WTC11 (cell line): ENCODE results near the gene TBL1X. TPM values are rescaled to one million over a fixed set of nuclear protein-coding genes. Genes with fewer than 3 reads are reported as not detected.

Experiments
- ATAC-seq: fragments of 200-7000 bp; cut with Tn5 transposase; 2 replicates; pipeline ENCODE4 v1.10.0; 2021; ENCODE audit warnings: mild to moderate bottlenecking, moderate library complexity
- CTCF ChIA-PET: fragments of 300-600 bp; sonication (Branson Sonifier 250); formaldehyde crosslinking; loops from one replicate; lab custom pipeline; 2021; ENCODE audit warnings: antibody characterized with exemption; lab: Charles Lee
- POLR2A ChIA-PET: fragments of 350-600 bp; sonication (Branson Sonifier 250); formaldehyde crosslinking; loops from one replicate; lab custom pipeline; 2021; ENCODE audit warnings: antibody characterized with exemption; lab: Charles Lee
- DNase-seq: peaks from one replicate; pipeline ENCODE4 v3.0.0; 2021; ENCODE audit warnings: low spot score
- H3K27ac Mint-ChIP-seq: 2 replicates; pipeline ENCODE4 v1.8.0; 2021; ENCODE audit warnings: mixed read lengths
- H3K27me3 Mint-ChIP-seq: 2 replicates; pipeline ENCODE4 v1.8.0; 2021; ENCODE audit warnings: low read depth, mild to moderate bottlenecking, moderate library complexity, mixed read lengths
- H3K36me3 Mint-ChIP-seq: 2 replicates; pipeline ENCODE4 v1.8.0; 2021; ENCODE audit warnings: mixed read lengths
- H3K4me1 Mint-ChIP-seq: 2 replicates; pipeline ENCODE4 v1.8.0; 2022; ENCODE audit warnings: mixed read lengths
- H3K4me3 Mint-ChIP-seq: 2 replicates; pipeline ENCODE4 v1.8.0; 2021; ENCODE audit warnings: mild to moderate bottlenecking, moderate library complexity, mixed read lengths
- H3K9me3 Mint-ChIP-seq: 2 replicates; pipeline ENCODE4 v1.8.0; 2021; ENCODE audit warnings: mixed read lengths
- CREM ChIP-seq: sonication (generic); formaldehyde crosslinking; IDR thresholded peaks from 2 replicates; pipeline ENCODE4 v1.8.1; 2022; ENCODE audit warnings: mild to moderate bottlenecking, missing genetic modification reagents, moderate library complexity
- ETV6 ChIP-seq: sonication (generic); formaldehyde crosslinking; IDR thresholded peaks from 2 replicates; pipeline ENCODE4 v1.8.1; 2022; ENCODE audit warnings: mild to moderate bottlenecking, missing genetic modification reagents
- FOXJ3 ChIP-seq: sonication (generic); formaldehyde crosslinking; IDR thresholded peaks from 2 replicates; pipeline ENCODE4 v1.9.0; 2021; ENCODE audit warnings: missing genetic modification reagents, mild to moderate bottlenecking, borderline replicate concordance
- FOXK1 ChIP-seq: sonication (generic); formaldehyde crosslinking; IDR thresholded peaks from 2 replicates; pipeline ENCODE4 v1.8.0; 2022; ENCODE audit warnings: mild to moderate bottlenecking, moderate library complexity, missing genetic modification reagents
- JUN ChIP-seq: sonication (generic); formaldehyde crosslinking; IDR thresholded peaks from 2 replicates; pipeline ENCODE4 v1.8.0; 2023; ENCODE audit warnings: mild to moderate bottlenecking, missing genetic modification reagents
- NR3C1 ChIP-seq: sonication (generic); formaldehyde crosslinking; conservative IDR thresholded peaks from 2 replicates; pipeline ENCODE4 v1.8.1; 2023; ENCODE audit warnings: low read depth, mild to moderate bottlenecking, missing genetic modification reagents
- RELA ChIP-seq: sonication (generic); formaldehyde crosslinking; IDR thresholded peaks from 2 replicates; pipeline ENCODE4 v1.8.1; 2022; ENCODE audit warnings: missing genetic modification reagents, mild to moderate bottlenecking, borderline replicate concordance
- TEAD1 ChIP-seq: sonication (generic); formaldehyde crosslinking; IDR thresholded peaks from 2 replicates; pipeline ENCODE4 v1.8.0; 2022; ENCODE audit warnings: mild to moderate bottlenecking, missing genetic modification reagents
- TEAD4 ChIP-seq: sonication (generic); formaldehyde crosslinking; IDR thresholded peaks from 2 replicates; pipeline ENCODE4 v1.8.0; 2022; ENCODE audit warnings: mild to moderate bottlenecking, missing genetic modification reagents
- ZNF138 ChIP-seq: sonication (generic); formaldehyde crosslinking; conservative IDR thresholded peaks from 2 replicates; pipeline ENCODE4 v1.8.1; 2022; ENCODE audit warnings: mild to moderate bottlenecking, moderate library complexity, missing genetic modification reagents
- ZNF219 ChIP-seq: sonication (generic); formaldehyde crosslinking; IDR thresholded peaks from 2 replicates; pipeline ENCODE4 v1.8.0; 2023; ENCODE audit warnings: missing genetic modification reagents, mild to moderate bottlenecking, borderline replicate concordance
- ZNF423 ChIP-seq: fragments of 250-450 bp; sonication (Bioruptor Pico); IDR thresholded peaks from 2 replicates; pipeline ENCODE4 v2.1.2; 2022; ENCODE audit warnings: mild to moderate bottlenecking, moderate library complexity
- total RNA-seq: library from RNA; stranded (reverse); gene quantifications from 3 replicates; pipeline ENCODE4 v1.2.3, GENCODE V29; 2021
- TF ChIP-seq, protein P1 (sequence below): fragments of 250-450 bp; sonication (Bioruptor Pico); IDR thresholded peaks from 2 replicates; pipeline ENCODE4 v1.9.0; 2021; ENCODE audit warnings: mild to moderate bottlenecking
- TF ChIP-seq, protein P2 (sequence below): sonication (generic); formaldehyde crosslinking; IDR thresholded peaks from 2 replicates; pipeline ENCODE4 v1.8.0; 2022; ENCODE audit warnings: mild to moderate bottlenecking, missing genetic modification reagents
- TF ChIP-seq, protein P3 (sequence below): sonication (generic); formaldehyde crosslinking; IDR thresholded peaks from 2 replicates; pipeline ENCODE4 v1.8.1; 2023; ENCODE audit warnings: mild to moderate bottlenecking, missing genetic modification reagents, moderate library complexity
- TF ChIP-seq, protein P4 (sequence below): sonication (generic); formaldehyde crosslinking; IDR thresholded peaks from 2 replicates; pipeline ENCODE4 v1.8.1; 2022; ENCODE audit warnings: mild to moderate bottlenecking, moderate library complexity, missing genetic modification reagents
- TF ChIP-seq, protein P5 (sequence below): sonication (generic); formaldehyde crosslinking; IDR thresholded peaks from 2 replicates; pipeline ENCODE4 v1.8.1; 2022; ENCODE audit warnings: mild to moderate bottlenecking, missing genetic modification reagents, moderate library complexity, borderline replicate concordance
- TF ChIP-seq, protein P6 (sequence below): sonication (generic); formaldehyde crosslinking; IDR thresholded peaks from 2 replicates; pipeline ENCODE4 v1.8.1; 2022; ENCODE audit warnings: low read depth, mild to moderate bottlenecking, moderate library complexity, missing genetic modification reagents, borderline replicate concordance
- TF ChIP-seq, protein P7 (sequence below): sonication (generic); formaldehyde crosslinking; conservative IDR thresholded peaks from 2 replicates; pipeline ENCODE4 v1.8.1; 2022; ENCODE audit warnings: mild to moderate bottlenecking, missing genetic modification reagents

The TBL1X gene
- total RNA-seq, 1 experiment from 2014 or later: 27.7 TPM

DNA sequence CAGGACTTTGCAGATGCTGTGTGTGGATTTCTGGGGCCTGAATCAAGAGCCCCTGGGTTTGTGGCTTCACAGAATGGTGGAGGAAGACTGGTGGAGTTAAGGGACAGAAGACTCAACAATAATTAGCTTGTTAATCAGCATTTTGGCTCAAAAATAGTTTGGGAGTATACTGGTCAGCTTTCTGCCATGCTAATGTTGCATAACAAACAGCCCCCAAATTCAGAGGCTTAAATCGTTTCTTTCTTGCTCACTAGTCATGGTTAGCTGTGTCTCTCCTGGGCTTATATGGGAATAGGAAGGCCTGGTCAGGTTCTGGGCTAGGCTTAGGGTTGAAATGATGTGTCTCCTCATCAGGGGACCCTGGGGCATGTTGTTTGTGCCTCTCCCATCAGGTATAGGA lies 24.4 kb downstream of the TBL1X start:
- POLR2A ChIA-PET: no interaction called here
- H3K36me3 Mint-ChIP-seq: no peaks in the 10 kb centered on the region; the same call in 1 of the 2 replicates
- no peak for ATAC-seq
- no peaks in the 10 kb centered on the region for H3K9me3 Mint-ChIP-seq
- no peak overlapping the region for H3K27ac Mint-ChIP-seq
- CTCF ChIA-PET: no interaction called here
- DNase-seq: no peak
- TF ChIP-seq RELA (no peak), TEAD1 (CRISPR knock-in tag) (no peak), FOXK1 (CRISPR knock-in tag) (no peak), ZNF219 (CRISPR knock-in tag) (no peak), ZNF138 (no peak), NR3C1 (no peak), TEAD4 (CRISPR knock-in tag) (no peak), JUN (CRISPR knock-in tag) (no peak), ZNF423 (no peak), FOXJ3 (CRISPR knock-in tag) (no peak), CREM (CRISPR knock-in tag) (no peak), ETV6 (no peak)
- TF ChIP-seq, protein P1, sequence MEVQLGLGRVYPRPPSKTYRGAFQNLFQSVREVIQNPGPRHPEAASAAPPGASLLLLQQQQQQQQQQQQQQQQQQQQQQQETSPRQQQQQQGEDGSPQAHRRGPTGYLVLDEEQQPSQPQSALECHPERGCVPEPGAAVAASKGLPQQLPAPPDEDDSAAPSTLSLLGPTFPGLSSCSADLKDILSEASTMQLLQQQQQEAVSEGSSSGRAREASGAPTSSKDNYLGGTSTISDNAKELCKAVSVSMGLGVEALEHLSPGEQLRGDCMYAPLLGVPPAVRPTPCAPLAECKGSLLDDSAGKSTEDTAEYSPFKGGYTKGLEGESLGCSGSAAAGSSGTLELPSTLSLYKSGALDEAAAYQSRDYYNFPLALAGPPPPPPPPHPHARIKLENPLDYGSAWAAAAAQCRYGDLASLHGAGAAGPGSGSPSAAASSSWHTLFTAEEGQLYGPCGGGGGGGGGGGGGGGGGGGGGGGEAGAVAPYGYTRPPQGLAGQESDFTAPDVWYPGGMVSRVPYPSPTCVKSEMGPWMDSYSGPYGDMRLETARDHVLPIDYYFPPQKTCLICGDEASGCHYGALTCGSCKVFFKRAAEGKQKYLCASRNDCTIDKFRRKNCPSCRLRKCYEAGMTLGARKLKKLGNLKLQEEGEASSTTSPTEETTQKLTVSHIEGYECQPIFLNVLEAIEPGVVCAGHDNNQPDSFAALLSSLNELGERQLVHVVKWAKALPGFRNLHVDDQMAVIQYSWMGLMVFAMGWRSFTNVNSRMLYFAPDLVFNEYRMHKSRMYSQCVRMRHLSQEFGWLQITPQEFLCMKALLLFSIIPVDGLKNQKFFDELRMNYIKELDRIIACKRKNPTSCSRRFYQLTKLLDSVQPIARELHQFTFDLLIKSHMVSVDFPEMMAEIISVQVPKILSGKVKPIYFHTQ (CRISPR knock-in tag): no peak
- TF ChIP-seq, protein P2, sequence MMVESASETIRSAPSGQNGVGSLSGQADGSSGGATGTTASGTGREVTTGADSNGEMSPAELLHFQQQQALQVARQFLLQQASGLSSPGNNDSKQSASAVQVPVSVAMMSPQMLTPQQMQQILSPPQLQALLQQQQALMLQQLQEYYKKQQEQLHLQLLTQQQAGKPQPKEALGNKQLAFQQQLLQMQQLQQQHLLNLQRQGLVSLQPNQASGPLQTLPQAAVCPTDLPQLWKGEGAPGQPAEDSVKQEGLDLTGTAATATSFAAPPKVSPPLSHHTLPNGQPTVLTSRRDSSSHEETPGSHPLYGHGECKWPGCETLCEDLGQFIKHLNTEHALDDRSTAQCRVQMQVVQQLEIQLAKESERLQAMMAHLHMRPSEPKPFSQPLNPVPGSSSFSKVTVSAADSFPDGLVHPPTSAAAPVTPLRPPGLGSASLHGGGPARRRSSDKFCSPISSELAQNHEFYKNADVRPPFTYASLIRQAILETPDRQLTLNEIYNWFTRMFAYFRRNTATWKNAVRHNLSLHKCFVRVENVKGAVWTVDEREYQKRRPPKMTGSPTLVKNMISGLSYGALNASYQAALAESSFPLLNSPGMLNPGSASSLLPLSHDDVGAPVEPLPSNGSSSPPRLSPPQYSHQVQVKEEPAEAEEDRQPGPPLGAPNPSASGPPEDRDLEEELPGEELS (CRISPR knock-in tag): no peak
- TF ChIP-seq, protein P3, sequence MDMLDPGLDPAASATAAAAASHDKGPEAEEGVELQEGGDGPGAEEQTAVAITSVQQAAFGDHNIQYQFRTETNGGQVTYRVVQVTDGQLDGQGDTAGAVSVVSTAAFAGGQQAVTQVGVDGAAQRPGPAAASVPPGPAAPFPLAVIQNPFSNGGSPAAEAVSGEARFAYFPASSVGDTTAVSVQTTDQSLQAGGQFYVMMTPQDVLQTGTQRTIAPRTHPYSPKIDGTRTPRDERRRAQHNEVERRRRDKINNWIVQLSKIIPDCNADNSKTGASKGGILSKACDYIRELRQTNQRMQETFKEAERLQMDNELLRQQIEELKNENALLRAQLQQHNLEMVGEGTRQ (CRISPR knock-in tag): no peak
- TF ChIP-seq, protein P4, sequence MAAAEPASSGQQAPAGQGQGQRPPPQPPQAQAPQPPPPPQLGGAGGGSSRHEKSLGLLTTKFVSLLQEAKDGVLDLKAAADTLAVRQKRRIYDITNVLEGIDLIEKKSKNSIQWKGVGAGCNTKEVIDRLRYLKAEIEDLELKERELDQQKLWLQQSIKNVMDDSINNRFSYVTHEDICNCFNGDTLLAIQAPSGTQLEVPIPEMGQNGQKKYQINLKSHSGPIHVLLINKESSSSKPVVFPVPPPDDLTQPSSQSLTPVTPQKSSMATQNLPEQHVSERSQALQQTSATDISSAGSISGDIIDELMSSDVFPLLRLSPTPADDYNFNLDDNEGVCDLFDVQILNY (CRISPR knock-in tag): no peak
- TF ChIP-seq, protein P5, sequence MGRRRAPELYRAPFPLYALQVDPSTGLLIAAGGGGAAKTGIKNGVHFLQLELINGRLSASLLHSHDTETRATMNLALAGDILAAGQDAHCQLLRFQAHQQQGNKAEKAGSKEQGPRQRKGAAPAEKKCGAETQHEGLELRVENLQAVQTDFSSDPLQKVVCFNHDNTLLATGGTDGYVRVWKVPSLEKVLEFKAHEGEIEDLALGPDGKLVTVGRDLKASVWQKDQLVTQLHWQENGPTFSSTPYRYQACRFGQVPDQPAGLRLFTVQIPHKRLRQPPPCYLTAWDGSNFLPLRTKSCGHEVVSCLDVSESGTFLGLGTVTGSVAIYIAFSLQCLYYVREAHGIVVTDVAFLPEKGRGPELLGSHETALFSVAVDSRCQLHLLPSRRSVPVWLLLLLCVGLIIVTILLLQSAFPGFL: no peak
- TF ChIP-seq, protein P6, sequence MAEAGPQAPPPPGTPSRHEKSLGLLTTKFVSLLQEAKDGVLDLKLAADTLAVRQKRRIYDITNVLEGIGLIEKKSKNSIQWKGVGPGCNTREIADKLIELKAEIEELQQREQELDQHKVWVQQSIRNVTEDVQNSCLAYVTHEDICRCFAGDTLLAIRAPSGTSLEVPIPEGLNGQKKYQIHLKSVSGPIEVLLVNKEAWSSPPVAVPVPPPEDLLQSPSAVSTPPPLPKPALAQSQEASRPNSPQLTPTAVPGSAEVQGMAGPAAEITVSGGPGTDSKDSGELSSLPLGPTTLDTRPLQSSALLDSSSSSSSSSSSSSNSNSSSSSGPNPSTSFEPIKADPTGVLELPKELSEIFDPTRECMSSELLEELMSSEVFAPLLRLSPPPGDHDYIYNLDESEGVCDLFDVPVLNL: no peak
- TF ChIP-seq, protein P7, sequence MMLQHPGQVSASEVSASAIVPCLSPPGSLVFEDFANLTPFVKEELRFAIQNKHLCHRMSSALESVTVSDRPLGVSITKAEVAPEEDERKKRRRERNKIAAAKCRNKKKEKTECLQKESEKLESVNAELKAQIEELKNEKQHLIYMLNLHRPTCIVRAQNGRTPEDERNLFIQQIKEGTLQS: no peak
- 0 out of 2 replicates have a peak, but pooled peaks cover 4% of the 10 kb centered on the region for H3K4me1 Mint-ChIP-seq
- no peaks in the 10 kb centered on the region for H3K27me3 Mint-ChIP-seq
- H3K4me3 Mint-ChIP-seq: no peak overlapping the region
